Memory B cell (primary cell): Measurements from ENCODE around the gene METTL25B.

ENCODE experiments used
- ATAC-seq: fragments of 150-1000 bp; cut with Tn5 transposase; 2 replicates; pipeline ENCODE4 v1.10.0; 2021; ENCODE audit warnings: low read depth, mild to moderate bottlenecking, moderate library complexity
- DNase-seq, 2 donors: peaks; one replicate each; pipeline ENCODE4 v3.0.0; 2022; ENCODE audit warnings: low spot score in 2 of 2
- H3K27ac Mint-ChIP-seq: one replicate; pipeline ENCODE4 v1.8.0; 2022; ENCODE audit warnings: mild to moderate bottlenecking, moderate library complexity, mixed read lengths
- H3K27me3 Mint-ChIP-seq: one replicate; pipeline ENCODE4 v1.8.0; 2022; ENCODE audit warnings: mixed read lengths
- H3K36me3 Mint-ChIP-seq: one replicate; pipeline ENCODE4 v1.8.0; 2022; ENCODE audit warnings: mild to moderate bottlenecking, mixed read lengths
- H3K4me1 Mint-ChIP-seq: one replicate; pipeline ENCODE4 v1.8.0; 2022; ENCODE audit warnings: mixed read lengths
- H3K4me3 Mint-ChIP-seq: one replicate; pipeline ENCODE4 v1.8.0; 2022; ENCODE audit warnings: mild to moderate bottlenecking, moderate library complexity, mixed read lengths
- H3K9me3 Mint-ChIP-seq: one replicate; pipeline ENCODE4 v1.8.0; 2022; ENCODE audit warnings: mixed read lengths

The METTL25B gene

DNA sequence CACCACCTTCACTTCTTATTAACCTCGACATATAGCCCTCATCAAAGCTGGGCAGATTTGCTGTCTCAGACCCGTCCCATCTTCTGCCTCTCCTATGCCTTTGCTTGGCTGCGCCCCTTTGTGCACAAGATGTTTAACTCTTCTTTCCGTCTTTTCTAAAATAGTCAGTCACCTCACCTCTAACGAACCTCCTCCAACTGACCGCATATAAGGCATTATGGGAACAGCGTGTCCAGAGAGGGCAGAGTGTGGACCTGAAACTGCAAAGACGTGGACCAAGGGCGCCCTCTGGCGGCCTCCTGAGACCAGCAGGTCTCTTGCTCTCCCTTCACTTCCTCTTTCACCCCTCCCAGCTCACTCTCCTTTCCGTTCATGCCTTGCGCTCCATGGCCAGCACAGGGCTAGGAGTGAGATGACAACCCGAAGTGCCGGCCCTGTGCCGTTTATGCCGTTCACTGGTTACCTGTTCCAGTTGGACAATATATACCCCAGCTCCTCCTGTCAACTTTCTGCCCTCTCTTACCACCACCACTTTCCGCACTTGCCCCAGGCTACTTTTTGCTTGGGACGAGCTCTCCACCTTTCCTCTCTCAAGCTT is 2.5 kb upstream of the METTL25B start:
- H3K36me3 Mint-ChIP-seq, result peaks cover 18% of the 10 kb centered on the region

DNA sequence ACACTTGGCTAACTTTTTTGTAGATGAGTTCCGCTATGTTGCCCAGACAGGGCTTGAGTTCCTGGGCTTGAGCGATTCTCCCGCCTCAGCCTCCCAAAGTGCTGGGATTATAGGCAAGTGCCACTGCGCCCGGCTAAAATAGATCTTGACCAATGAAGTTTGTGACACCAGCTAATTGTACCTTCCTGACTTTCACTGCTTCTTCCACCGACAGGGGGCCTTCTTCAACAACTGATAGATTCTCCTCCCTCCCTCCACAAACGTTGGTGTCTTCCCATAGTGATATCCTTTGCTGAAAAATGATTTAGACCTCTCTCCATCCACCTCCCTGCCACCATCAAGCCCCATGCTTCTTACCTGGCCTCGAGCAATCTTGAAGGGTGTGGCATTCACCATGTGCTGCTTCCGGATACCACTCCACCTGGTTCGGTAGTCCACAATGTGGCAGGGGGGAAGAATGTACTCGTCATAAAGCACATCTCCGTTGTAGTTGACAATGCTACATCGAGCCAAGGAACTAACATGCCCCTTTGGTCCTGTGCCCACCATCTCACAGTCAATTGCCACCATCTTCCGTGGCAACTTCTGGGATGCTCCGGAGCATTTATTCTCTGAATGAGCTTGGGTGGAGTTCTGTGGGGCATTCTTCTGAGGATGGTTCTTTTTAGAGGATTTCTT is 1.6 kb upstream of the METTL25B start:
- peaks cover 36% of the 10 kb centered on the region for H3K4me1 Mint-ChIP-seq
- H3K9me3 Mint-ChIP-seq, result no peaks in the 10 kb centered on the region
- H3K27me3 Mint-ChIP-seq, result no peaks in the 10 kb centered on the region
- no peak overlapping the region for H3K4me3 Mint-ChIP-seq
- no peak overlapping the region for H3K27ac Mint-ChIP-seq
- no peak for ATAC-seq
- DNase-seq, result peak in 1 of 2 donors; percentile 38
- peaks cover 18% of the 10 kb centered on the region for H3K36me3 Mint-ChIP-seq

More for the DNA sequence above, 2.5 kb upstream of the METTL25B start:
- DNase-seq (peak; percentile 77 to 78), ATAC-seq (peak; percentile 34)
- Mint-ChIP-seq H3K27ac (no peak overlapping the region), H3K4me3 (no peak overlapping the region), H3K27me3 (no peaks in the 10 kb centered on the region), H3K4me1 (peaks cover 32% of the 10 kb centered on the region), H3K9me3 (no peaks in the 10 kb centered on the region)

DNA sequence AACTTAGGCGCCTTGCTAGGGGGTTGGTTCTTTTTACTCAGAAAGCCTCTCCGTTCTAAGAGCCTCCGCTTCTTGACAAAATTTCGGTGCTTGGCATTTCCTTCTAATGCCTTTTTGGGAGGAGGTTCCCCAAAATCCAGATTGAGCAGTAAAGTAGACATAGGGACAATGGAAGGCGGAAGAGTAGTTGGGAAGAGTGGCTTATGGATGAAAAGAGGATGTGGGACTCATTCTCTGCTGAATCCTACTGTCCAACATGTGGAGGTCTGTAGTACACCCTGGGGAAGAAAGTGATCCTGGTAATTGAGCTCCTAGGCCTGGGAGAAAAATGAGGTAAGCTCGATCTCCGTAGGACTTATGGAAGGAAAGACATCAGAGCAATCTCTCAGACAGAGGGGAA is 777 bp upstream of the METTL25B start:
- Mint-ChIP-seq H3K27ac (peak overlapping the region; percentile 99), H3K36me3 (peaks cover 18% of the 10 kb centered on the region), H3K4me3 (no peak overlapping the region)

GRCh38 chr1:156728599-156729462 is 562 bp downstream of the METTL25B start, which contains the start of gene ISG20L2:
ISG20L2 (minus strand) TSS chr1:156728766; CDS start chr1:156727652, 1,114 bp downstream.
- H3K9me3 Mint-ChIP-seq, result no peaks in the 10 kb centered on the region
- peaks cover 30% of the 10 kb centered on the region for H3K4me1 Mint-ChIP-seq
- peaks cover 15% of the 10 kb centered on the region for H3K36me3 Mint-ChIP-seq
- H3K4me3 Mint-ChIP-seq, result no peak within 1 kb of the TSS
- ATAC-seq, result peak; percentile 92
- peak within 1 kb of the TSS; percentile 99 for H3K27ac Mint-ChIP-seq
- peak; percentile 85 to 92 for DNase-seq
- H3K27me3 Mint-ChIP-seq, result no peaks in the 10 kb centered on the region

More for the DNA sequence above, 777 bp upstream of the METTL25B start:
- Mint-ChIP-seq H3K27me3 (no peaks in the 10 kb centered on the region), H3K4me1 (peaks cover 36% of the 10 kb centered on the region), H3K9me3 (no peaks in the 10 kb centered on the region)
- ATAC-seq (no peak), DNase-seq (no peak)

- ATAC-seq (no peak), DNase-seq (no peak)
- Mint-ChIP-seq H3K36me3 (peaks cover 16% of the 10 kb centered on the region), H3K9me3 (no peaks in the 10 kb centered on the region), H3K4me3 (no peak overlapping the region), H3K27me3 (no peaks in the 10 kb centered on the region), H3K4me1 (peaks cover 14% of the 10 kb centered on the region), H3K27ac (no peak overlapping the region)
Observed at GRCh38 chr1:156733989-156734584, 5.8 kb downstream of the METTL25B start.

- H3K27ac Mint-ChIP-seq, result peak overlapping the region; percentile 31
Observed at GRCh38 chr1:156738407-156738806, 10.1 kb downstream of the METTL25B start.

GRCh38 chr1:156738916-156739315 is 10.6 kb downstream of the METTL25B start:
- H3K4me3 Mint-ChIP-seq, result no peak overlapping the region
- peaks cover 18% of the 10 kb centered on the region for H3K36me3 Mint-ChIP-seq
- DNase-seq (no peak), ATAC-seq (no peak)
- no peaks in the 10 kb centered on the region for H3K9me3 Mint-ChIP-seq
- peak overlapping the region; percentile 31 for H3K27ac Mint-ChIP-seq
- H3K27me3 Mint-ChIP-seq, result no peaks in the 10 kb centered on the region
- H3K4me1 Mint-ChIP-seq, result peaks cover 14% of the 10 kb centered on the region

More at GRCh38 chr1:156738407-156738806, 10.1 kb downstream of the METTL25B start:
- Mint-ChIP-seq H3K36me3 (peaks cover 13% of the 10 kb centered on the region), H3K27me3 (no peaks in the 10 kb centered on the region), H3K4me3 (no peak overlapping the region), H3K9me3 (no peaks in the 10 kb centered on the region), H3K4me1 (peaks cover 14% of the 10 kb centered on the region)
- ATAC-seq (no peak), DNase-seq (no peak)

- Mint-ChIP-seq H3K9me3 (no peaks in the 10 kb centered on the region), H3K4me1 (peaks cover 14% of the 10 kb centered on the region), H3K36me3 (peaks cover 26% of the 10 kb centered on the region), H3K27ac (peak overlapping the region; percentile 97), H3K27me3 (no peaks in the 10 kb centered on the region), H3K4me3 (peak overlapping the region; percentile 95)
- DNase-seq (no peak), ATAC-seq (no peak)
Observed at GRCh38 chr1:156740237-156740740, 12.0 kb downstream of the METTL25B start.

- Mint-ChIP-seq H3K27ac (peak within 1 kb of the TSS; percentile 97), H3K4me3 (peak within 1 kb of the TSS; percentile 95), H3K4me1 (peaks cover 19% of the 10 kb centered on the region), H3K9me3 (no peaks in the 10 kb centered on the region), H3K27me3 (no peaks in the 10 kb centered on the region), H3K36me3 (peaks cover 28% of the 10 kb centered on the region)
- peak; percentile 86 to 94 for DNase-seq
- peak; percentile 88 for ATAC-seq
Observed at GRCh38 chr1:156740741-156741480, 12.6 kb downstream of the METTL25B start, which contains the start of gene MRPL24. MRPL24 (minus strand) TSS chr1:156741088; CDS start chr1:156738704, 2,384 bp downstream.

- peaks cover 30% of the 10 kb centered on the region for H3K36me3 Mint-ChIP-seq
- no peak for ATAC-seq
Observed at GRCh38 chr1:156741481-156741983, 13.3 kb downstream of the METTL25B start.

DNA sequence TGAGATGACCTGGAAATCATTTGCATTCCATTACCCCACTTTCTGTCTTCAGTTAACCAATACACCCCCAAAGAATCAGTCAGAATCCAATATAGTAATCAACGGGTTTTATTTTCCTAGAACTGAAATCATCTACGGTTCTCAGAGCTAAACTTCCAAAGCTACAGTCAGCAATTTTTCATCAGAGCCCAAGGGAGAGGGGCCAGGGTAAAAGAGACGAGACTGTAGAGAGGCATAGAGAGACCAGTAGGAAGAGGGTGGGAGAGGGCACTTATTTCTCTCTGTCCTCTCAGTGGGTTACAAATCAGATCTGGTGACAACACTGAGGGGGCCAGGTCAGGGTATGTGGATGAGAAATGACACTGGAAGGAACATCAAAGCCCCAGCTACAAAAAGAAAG is 13.7 kb downstream of the METTL25B start:
- Mint-ChIP-seq H3K4me1 (peaks cover 26% of the 10 kb centered on the region), H3K27me3 (no peaks in the 10 kb centered on the region), H3K9me3 (no peaks in the 10 kb centered on the region), H3K27ac (peak overlapping the region; percentile 97), H3K4me3 (peak overlapping the region; percentile 21), H3K36me3 (peaks cover 30% of the 10 kb centered on the region)
- no peak for ATAC-seq
- DNase-seq, result no peak

More at GRCh38 chr1:156741481-156741983, 13.3 kb downstream of the METTL25B start:
- Mint-ChIP-seq H3K4me1 (peaks cover 24% of the 10 kb centered on the region), H3K4me3 (peak overlapping the region; percentile 95), H3K9me3 (no peaks in the 10 kb centered on the region), H3K27me3 (no peaks in the 10 kb centered on the region), H3K27ac (peak overlapping the region; percentile 97)
- no peak for DNase-seq

DNA sequence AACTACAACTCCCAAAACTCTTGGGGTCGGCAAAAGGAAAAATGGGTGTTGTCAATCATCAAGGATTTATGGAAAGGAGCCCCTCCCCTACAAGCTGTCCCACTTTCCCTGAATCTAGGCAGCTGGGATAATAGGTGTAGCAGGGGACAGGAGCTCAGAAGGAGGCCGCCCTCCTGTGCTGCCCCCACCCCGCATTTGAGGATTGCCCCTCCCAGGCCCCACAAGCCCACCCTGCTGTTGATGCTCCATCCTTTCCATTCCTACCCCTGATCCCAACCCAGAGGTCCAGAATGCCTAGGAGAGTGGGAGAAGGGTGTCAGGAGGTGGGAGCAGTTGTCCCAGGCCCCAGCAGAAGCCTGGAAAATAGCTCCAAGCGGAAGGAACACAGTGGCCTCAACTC is 14.5 kb downstream of the METTL25B start:
- Mint-ChIP-seq H3K36me3 (peaks cover 25% of the 10 kb centered on the region), H3K4me3 (no peak overlapping the region), H3K27ac (peak overlapping the region; percentile 0), H3K4me1 (peaks cover 30% of the 10 kb centered on the region), H3K9me3 (no peaks in the 10 kb centered on the region), H3K27me3 (no peaks in the 10 kb centered on the region)
- ATAC-seq (no peak), DNase-seq (no peak)
